Measurements from ENCODE around the gene RGS12.
A peak's percentile ranks its signal among the peaks of the same experiment; 100 is the strongest.

DNA sequence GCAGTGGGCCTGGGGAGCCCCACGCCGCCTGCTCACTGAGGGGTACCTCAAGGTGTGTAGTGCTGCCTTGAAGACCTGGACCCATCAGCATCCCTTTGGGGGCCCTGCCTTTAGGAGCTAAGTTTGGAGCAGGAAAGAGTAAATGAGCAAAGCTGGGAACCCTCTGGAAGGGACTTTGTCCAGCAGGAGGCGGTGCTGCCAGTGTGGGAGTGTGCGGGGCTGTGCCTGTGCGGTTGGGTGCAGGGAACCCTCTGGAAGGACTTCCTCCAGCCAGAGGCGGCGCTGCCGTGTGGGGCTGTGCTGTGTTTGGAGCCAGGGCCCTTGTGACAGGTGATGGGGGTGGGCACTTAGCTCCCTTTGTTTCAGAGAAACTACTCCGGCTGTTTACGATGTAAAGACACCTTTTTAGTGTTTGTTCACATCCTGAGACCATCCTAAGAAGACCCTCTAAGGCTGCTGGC lies 25.8 kb downstream of the RGS12 start:
- TF ChIP-seq EZH2 (IDR thresholded peaks at IDR 0.05; ENCODE audit: insufficient read depth, low read length), result no peak
- TF ChIP-seq, protein P1, sequence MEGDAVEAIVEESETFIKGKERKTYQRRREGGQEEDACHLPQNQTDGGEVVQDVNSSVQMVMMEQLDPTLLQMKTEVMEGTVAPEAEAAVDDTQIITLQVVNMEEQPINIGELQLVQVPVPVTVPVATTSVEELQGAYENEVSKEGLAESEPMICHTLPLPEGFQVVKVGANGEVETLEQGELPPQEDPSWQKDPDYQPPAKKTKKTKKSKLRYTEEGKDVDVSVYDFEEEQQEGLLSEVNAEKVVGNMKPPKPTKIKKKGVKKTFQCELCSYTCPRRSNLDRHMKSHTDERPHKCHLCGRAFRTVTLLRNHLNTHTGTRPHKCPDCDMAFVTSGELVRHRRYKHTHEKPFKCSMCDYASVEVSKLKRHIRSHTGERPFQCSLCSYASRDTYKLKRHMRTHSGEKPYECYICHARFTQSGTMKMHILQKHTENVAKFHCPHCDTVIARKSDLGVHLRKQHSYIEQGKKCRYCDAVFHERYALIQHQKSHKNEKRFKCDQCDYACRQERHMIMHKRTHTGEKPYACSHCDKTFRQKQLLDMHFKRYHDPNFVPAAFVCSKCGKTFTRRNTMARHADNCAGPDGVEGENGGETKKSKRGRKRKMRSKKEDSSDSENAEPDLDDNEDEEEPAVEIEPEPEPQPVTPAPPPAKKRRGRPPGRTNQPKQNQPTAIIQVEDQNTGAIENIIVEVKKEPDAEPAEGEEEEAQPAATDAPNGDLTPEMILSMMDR (IDR thresholded peaks at IDR 0.05; ENCODE audit: insufficient read depth, low read depth, low read length), result peak; percentile 9
